Activated CD8-positive, alpha-beta memory T cell treated with anti-CD3 and anti-CD28 coated beads for 1 hour (primary cell): ENCODE results near the gene TMEM94.
A peak's percentile ranks its signal among the peaks of the same experiment; 100 is the strongest.
"Not testable (repeated sequence)": the region's sequence is repeated elsewhere in the genome, so short reads cannot be mapped to it uniquely, and the experiment has no call there.

ENCODE experiments used
- DNase-seq, 2 donors: peaks; one replicate each; pipeline ENCODE4 v3.0.0-alpha.2; 2020; ENCODE audit warnings: low read depth in 1 of 2; ENCODE audit errors: extremely low read depth in 1 of 2

Gene TMEM94

GRCh38 chr17:75509528-75510258 lies 53.3 kb downstream of the TMEM94 start:
- DNase-seq, result no peak

GRCh38 chr17:75511270-75511609 lies 54.8 kb downstream of the TMEM94 start:
- DNase-seq, result no peak

DNA sequence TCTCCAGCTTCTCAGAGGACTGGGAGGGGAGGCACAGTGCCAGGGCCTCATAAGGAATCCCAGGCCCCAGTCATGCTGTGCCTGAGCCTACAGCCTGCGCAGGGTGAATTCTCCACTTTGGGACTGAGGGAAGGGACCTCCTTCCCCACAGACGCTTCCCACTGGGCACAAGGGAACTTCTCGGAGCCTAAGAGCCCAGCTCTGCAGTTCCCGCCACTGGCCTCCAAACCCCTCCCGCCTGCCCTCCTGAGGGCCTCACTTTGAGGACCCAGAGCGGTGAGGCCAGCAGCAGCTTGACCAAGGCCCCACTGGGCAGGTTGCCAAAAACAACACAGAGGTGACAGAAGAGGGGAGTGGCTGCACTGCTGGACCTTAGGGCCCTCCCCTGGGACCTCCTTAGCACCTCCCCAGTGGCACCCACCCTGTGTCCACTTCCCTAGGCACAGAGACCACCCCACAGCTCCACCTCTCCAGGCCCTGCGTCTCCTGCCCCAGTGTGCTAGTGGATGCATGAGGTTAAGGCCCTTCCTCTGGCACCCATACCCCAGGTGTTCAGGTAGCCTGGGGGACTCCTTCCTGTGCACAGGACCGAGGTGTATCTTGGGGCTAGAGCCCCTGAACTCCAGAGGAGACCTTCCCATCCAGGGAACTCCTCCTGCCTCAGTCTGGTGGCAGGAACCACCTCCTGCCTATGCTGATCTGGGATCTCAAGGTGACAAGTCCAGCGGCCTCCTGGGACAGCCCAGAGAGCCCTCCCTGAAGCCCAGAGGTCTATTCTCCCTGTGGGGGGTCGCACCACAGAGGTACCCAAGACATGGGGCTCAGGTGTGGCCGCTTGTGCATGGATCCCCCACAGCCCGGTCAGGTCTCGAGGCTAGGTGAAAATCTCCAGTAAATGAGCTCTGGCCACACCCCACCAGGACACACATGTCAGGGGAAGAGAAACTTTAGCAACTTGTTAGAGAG lies 55.5 kb downstream of the TMEM94 start:
- DNase-seq, result no peak

- DNase-seq, result no peak
Measured at GRCh38 chr17:75512926-75513640, 56.6 kb downstream of the TMEM94 start.

DNA sequence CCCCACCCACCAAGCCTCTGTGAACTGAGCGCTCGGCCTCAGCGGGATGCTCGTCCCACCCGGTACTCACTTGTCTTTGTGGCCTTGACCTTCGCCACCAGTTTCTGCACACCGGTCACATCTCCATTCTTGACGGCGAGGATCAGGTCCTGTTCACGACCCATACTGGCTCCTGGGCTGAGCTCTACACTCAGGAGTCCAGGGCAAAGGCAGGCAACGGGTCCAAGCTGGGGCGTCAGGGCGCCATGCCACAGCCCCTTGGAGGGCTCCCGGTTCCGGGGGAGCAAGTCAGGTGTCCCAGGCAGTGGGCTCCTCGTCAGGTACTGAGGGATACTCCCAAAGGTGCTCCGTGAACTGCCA lies 57.2 kb downstream of the TMEM94 start:
- no peak for DNase-seq

- DNase-seq, result no peak
Measured at GRCh38 chr17:75514299-75514918, 58.0 kb downstream of the TMEM94 start.

GRCh38 chr17:75514919-75515495 lies 58.6 kb downstream of the TMEM94 start:
- DNase-seq, result no peak

- DNase-seq, result peak; percentile 44 to 61
Measured at GRCh38 chr17:75515496-75516254, 59.2 kb downstream of the TMEM94 start, which contains the start of gene CASKIN2. CASKIN2 (minus strand) TSS chr17:75515537; CDS start chr17:75513804, 1,733 bp downstream.

DNA sequence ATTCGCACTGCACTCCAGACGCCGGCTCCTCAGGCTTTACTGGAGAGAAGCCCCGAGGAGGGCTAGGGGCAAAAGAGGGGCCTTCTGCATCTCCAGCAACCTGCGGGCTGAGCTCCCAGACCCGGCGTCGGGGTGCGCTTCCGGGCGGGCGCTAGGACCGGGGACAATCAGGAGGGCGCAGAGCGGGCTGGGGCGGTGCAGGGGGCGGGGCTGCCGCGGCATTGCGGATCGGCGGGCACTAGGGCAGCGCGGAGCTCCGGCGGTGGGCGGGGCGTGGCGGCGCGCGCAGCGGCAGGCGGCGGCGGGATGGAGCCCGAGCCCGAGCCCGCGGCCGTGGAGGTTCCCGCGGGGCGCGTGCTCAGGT lies 59.8 kb downstream of the TMEM94 start, which contains the start of gene TSEN54:
Gene TSEN54, plus strand, starts transcription at position 274 of the 364 bp plus-strand sequence. Its CDS starts 33 bp downstream, at position 307.
- peak; percentile 86 to 95 for DNase-seq

DNA sequence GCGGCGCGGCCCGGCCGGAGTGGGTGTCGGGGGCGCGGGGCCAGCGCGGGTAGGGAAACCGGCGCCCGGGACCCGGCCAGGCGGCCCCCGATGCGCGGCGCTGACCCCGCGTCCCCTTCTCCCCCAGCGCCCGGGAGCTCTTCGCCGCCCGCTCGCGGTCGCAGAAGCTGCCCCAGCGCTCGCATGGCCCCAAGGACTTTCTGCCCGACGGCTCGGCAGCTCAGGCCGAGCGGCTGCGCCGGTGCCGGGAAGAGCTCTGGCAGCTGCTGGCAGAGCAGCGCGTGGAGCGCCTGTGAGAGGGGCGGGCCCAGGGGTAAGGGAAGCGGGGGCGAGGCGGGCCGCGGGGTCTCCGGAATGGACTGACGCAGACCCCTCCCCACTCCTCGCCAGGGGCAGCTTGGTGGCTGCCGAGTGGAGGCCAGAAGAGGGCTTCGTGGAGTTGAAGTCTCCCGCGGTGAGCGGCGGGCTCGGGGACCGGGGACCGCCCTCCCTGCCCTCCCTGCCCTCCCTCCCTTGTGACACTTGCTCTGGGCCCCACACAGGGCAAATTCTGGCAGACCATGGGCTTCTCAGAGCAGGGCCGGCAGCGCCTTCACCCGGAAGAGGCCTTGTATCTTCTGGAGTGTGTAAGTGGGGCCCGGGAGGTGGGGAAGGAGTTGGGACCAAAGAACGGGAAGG lies 60.3 kb downstream of the TMEM94 start:
- peak in 1 of 2 donors; percentile 24 for DNase-seq

DNA sequence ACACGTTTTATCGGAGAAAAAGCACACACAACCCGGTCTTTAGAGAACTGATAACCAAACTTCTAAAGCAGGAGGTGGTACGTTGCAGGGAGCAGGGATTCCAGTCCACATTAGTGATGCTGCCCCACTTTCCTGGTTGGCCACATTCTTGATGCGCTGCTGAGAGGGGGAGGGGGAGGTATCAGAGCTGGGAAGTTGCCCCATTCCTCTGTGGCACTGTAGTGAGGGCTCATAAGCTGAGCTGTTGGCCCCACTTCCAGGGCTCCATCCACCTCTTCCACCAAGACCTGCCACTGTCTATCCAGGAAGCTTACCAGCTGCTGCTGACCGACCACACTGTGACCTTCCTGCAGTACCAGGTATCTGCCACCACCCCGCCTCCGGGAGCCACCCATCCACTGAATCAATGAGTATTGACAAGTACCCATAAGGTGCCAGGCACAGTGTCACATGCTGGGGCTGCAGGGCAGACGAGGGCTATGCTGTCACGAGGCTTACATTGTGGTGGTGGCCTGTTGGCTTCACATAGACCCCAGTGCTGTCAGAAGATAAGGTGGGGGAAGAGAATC lies 60.9 kb downstream of the TMEM94 start:
- DNase-seq, result no peak

DNA sequence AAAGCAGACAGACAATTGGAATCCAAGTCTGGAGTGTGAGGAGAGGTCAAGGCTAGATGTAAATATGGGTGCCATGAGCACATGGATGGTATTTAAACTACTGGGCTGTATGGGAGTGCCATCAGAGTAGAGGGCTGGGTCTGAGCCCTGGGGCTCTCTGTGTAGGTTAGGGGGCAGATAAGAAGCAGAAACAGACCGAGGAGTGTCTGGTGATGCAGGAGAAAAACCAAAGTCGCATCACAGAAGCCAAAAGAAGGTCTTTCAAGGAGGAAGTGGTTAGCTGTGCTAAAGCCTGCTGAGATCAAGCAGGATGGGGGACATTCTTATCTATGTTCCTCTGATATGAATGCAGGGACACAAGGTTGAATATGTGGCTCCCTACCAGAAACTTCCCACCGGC lies 61.8 kb downstream of the TMEM94 start:
- no peak for DNase-seq

DNA sequence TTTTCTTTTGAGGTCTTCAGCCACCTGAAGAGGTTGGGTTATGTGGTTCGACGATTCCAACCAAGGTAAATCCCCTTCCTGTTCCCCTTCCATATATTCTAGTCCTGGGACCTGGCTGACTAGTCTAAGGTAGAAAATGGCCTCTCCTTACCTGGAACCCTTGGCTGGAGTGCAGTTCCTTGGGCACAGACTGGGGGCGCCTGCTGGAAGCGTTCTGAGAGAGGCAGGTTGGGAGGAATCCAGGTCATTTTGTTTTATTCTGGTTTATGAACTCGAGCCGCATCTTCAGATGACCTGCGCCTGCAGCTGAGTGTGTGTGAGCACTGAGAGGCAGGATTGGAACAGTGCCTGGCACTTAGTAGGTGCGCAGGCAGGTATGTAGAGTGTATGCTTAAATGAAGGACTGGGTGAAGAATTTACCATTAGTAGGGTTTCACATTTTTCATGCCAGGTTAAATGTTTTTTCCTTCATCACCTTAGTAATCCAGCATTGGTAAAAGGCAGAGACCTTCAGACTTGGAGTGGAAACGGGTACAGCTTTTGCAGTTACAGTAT lies 62.6 kb downstream of the TMEM94 start:
- no peak for DNase-seq

DNA sequence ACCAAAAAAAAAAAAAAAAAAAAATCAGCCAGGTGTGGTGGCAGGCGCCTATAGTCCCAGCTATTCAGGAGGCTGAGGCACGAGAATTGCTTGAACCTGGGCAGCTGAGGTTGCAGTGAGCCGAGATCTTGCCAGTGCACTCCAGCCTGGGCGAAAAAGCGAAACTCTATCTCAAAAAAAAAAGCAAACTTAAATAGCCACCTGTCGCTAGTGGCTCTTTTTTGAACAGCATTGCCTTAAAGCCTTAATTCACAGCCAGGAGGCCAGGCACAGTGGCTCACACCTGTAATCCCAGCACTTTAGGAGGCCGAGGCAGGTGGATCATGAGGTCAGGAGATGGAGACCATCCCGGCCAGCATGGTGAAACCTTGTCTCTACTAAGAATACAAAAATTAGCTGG lies 64.0 kb downstream of the TMEM94 start:
- DNase-seq, result not testable (repeated sequence)

DNA sequence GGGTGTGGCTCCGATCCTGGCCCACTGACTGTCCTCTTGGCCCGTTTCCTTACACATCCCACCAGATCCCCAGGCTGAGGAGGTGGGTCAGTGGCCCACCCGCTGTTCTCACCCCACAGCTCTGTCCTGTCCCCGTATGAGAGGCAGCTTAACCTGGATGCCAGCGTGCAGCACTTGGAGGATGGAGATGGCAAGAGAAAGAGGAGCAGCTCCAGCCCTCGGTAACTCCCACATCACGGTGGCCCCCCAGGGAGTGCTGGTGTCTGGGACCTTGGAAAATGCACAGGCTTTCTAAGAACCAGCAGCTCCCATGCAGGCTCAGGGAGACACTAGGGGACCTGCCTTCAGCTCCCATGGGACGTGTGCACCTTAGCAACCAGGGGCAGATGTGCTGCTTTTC lies 64.9 kb downstream of the TMEM94 start:
- no peak for DNase-seq

GRCh38 chr17:75521951-75522727 lies 65.7 kb downstream of the TMEM94 start:
- no peak for DNase-seq

DNA sequence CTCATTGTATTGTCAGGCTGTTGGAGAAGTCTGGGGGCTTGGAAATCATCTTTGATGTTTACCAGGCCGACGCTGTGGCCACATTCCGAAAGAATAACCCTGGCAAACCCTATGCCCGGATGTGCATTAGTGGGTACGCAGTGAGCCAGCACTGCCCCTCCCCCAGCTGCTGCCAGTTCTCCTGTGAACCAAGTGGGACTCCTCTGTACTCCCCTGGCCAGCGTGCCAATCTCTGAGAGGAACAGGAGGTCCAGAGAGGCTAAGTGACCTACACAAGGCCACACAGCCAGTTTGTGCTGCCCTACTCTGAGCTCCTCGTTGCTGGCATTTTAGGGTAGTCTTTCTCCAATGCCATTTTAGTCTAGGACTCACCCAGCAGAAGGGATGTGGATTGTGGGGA lies 67.2 kb downstream of the TMEM94 start:
- DNase-seq, result no peak
